HFFc6 (cell line): ENCODE data around the gene GABRB1. TPM values are rescaled to one million over a fixed set of nuclear protein-coding genes. Genes with fewer than 3 reads are reported as not detected.

Source experiments
- DNase-seq: peaks from one replicate; pipeline ENCODE4 v3.0.0-alpha.2; 2018
- H3K27ac Mint-ChIP-seq: 2 replicates; pipeline ENCODE4 v1.8.0; 2020; ENCODE audit warnings: mild to moderate bottlenecking, mixed read lengths
- H3K27me3 Mint-ChIP-seq: 2 replicates; pipeline ENCODE4 v1.8.0; 2021; ENCODE audit warnings: mild to moderate bottlenecking, moderate library complexity, mixed read lengths; ENCODE audit not compliant: insufficient read depth
- H3K36me3 Mint-ChIP-seq: 2 replicates; pipeline ENCODE4 v1.8.0; 2021; ENCODE audit warnings: low read depth, mixed read lengths
- H3K4me1 Mint-ChIP-seq: 2 replicates; pipeline ENCODE4 v1.8.0; 2020; ENCODE audit warnings: low read depth, mixed read lengths
- H3K4me3 Mint-ChIP-seq: 2 replicates; pipeline ENCODE4 v1.8.0; 2020; ENCODE audit warnings: mild to moderate bottlenecking, moderate library complexity, mixed read lengths
- H3K9me3 Mint-ChIP-seq: 2 replicates; pipeline ENCODE4 v1.8.0; 2020; ENCODE audit warnings: mild to moderate bottlenecking, mixed read lengths
- CTCF ChIP-seq: fragments of 200-600 bp; sonication (generic); IDR thresholded peaks from 2 replicates; pipeline ENCODE4 v1.5.0; 2021; ENCODE audit warnings: antibody characterized with exemption, mild to moderate bottlenecking
- total RNA-seq, 6 experiments: library from RNA; stranded (reverse); fragmentation: NEBNext Ultra II Directional; extraction: Animal tissue kit (Norgen Biotek cat#: 25700); gene quantifications; 2 replicates in 1 of 6; 3 replicates in 5 of 6; pipeline ENCODE4 v1.2.3, GENCODE V29; 2021

Gene GABRB1
- total RNA-seq, 6 experiments from 2014 or later = not detected

DNA sequence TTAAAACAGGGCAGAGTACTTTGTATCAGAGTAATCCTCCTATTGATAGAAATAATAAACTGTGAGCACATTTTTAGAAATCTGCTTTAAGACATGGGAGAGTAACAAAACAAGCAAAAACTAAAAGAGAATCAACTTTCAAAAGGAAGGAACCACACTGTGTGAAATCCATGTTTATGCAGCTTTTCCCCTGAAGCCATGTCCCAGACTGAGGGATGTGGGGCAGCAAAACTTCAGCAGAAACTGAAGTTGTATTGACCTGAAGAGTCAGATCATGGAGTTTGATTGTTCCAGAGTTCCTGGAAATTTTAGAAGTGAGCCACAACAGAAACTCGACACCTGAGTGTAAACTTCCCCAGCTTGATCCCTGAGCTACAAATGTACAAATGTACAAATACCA is 378.9 kb downstream of the GABRB1 start:
- H3K36me3 Mint-ChIP-seq = no peaks in the 10 kb centered on the region
- H3K4me3 Mint-ChIP-seq = no peak overlapping the region
- H3K27me3 Mint-ChIP-seq = peaks cover 19% of the 10 kb centered on the region
- no peak overlapping the region for H3K27ac Mint-ChIP-seq
- TF ChIP-seq CTCF = no peak
- no peaks in the 10 kb centered on the region for H3K9me3 Mint-ChIP-seq
- DNase-seq = no peak
- H3K4me1 Mint-ChIP-seq = no peaks in the 10 kb centered on the region

DNA sequence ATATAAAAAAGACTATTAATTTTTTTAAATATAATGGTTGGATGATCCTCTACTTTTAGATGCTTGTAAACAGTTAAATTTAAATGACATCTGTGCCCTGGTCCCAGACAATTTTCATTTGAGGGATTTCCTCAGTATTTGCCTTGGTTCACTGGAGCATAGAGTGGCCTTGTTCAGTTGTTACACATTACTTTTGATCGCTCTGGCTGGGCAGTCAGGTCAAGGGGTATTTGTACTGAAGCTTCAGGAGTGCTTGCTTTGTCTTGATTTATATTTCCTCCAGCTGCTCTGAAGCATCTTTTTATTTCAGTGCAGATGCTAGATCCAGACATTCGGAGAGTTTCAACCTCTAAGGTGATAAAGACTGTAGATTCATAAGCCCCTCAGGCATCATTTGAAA is 382.2 kb downstream of the GABRB1 start:
- H3K36me3 Mint-ChIP-seq = no peaks in the 10 kb centered on the region
- peaks cover 29% of the 10 kb centered on the region for H3K27me3 Mint-ChIP-seq
- H3K4me3 Mint-ChIP-seq = no peak overlapping the region
- no peaks in the 10 kb centered on the region for H3K9me3 Mint-ChIP-seq
- DNase-seq = no peak
- TF ChIP-seq CTCF = no peak
- H3K4me1 Mint-ChIP-seq = no peaks in the 10 kb centered on the region
- no peak overlapping the region for H3K27ac Mint-ChIP-seq

- peaks cover 25% of the 10 kb centered on the region for H3K27me3 Mint-ChIP-seq
- DNase-seq = no peak
- no peaks in the 10 kb centered on the region for H3K9me3 Mint-ChIP-seq
- no peaks in the 10 kb centered on the region for H3K4me1 Mint-ChIP-seq
- H3K4me3 Mint-ChIP-seq = no peak overlapping the region
- TF ChIP-seq CTCF = no peak
- no peak overlapping the region for H3K27ac Mint-ChIP-seq
- no peaks in the 10 kb centered on the region for H3K36me3 Mint-ChIP-seq
Observed at GRCh38 chr4:47415719-47416118, 384.4 kb downstream of the GABRB1 start.

DNA sequence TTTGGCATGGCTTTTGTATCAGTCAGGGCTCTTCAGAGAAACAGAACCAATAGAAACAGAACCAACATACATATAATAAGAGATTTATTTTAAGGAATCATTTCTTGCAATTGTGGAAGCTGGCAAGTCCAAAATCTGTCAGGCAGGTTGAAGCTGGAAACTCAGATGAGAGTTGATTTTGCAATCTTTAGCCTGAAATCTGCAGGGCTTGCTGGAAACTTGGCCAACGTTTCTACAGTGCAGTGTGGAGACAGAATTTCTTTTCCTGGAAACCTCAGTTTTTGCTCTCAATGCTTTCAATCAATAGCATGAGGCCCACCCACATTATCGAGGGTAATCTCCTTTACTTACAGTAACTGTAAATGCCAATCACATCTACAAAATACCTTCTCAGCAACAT is 386.8 kb downstream of the GABRB1 start:
- no peak for DNase-seq
- no peak overlapping the region for H3K4me3 Mint-ChIP-seq
- peaks cover 27% of the 10 kb centered on the region for H3K27me3 Mint-ChIP-seq
- H3K27ac Mint-ChIP-seq = no peak overlapping the region
- no peaks in the 10 kb centered on the region for H3K4me1 Mint-ChIP-seq
- H3K9me3 Mint-ChIP-seq = no peaks in the 10 kb centered on the region
- no peaks in the 10 kb centered on the region for H3K36me3 Mint-ChIP-seq
- no peak for TF ChIP-seq CTCF

DNA sequence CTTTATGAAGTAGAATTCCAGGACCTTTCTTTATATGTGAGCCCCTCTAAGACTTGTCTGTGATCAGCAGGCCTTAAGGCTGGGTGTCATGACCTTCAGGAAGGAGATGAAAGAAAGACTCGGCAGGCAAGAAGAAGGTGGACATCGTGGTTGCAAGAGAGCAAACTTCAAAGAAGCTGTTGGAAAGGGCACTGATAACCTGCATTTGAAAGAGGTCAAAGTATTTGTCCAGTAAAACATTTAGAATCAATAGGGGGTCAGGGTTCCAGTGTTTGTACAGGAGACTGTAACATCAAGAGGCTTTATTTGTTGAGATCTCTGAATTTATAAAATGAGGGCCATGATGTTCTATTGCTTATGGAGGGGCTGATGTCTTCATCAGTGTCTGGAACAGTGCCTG is 387.9 kb downstream of the GABRB1 start:
- no peaks in the 10 kb centered on the region for H3K36me3 Mint-ChIP-seq
- TF ChIP-seq CTCF = no peak
- H3K27me3 Mint-ChIP-seq = peaks cover 22% of the 10 kb centered on the region
- no peaks in the 10 kb centered on the region for H3K4me1 Mint-ChIP-seq
- H3K27ac Mint-ChIP-seq = no peak overlapping the region
- no peaks in the 10 kb centered on the region for H3K9me3 Mint-ChIP-seq
- no peak for DNase-seq
- H3K4me3 Mint-ChIP-seq = no peak overlapping the region

DNA sequence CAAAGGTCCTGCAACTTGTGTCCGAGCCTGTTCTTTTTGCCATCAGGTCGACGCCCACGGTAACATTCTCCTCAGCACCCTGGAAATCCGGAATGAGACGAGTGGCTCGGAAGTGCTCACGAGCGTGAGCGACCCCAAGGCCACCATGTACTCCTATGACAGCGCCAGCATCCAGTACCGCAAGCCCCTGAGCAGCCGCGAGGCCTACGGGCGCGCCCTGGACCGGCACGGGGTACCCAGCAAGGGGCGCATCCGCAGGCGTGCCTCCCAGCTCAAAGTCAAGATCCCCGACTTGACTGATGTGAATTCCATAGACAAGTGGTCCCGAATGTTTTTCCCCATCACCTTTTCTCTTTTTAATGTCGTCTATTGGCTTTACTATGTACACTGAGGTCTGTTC is 394.3 kb downstream of the GABRB1 start:
- H3K27ac Mint-ChIP-seq = no peak overlapping the region
- no peaks in the 10 kb centered on the region for H3K36me3 Mint-ChIP-seq
- TF ChIP-seq CTCF = no peak
- no peaks in the 10 kb centered on the region for H3K9me3 Mint-ChIP-seq
- H3K4me1 Mint-ChIP-seq = no peaks in the 10 kb centered on the region
- DNase-seq = no peak
- H3K4me3 Mint-ChIP-seq = no peak overlapping the region
- H3K27me3 Mint-ChIP-seq = peaks cover 7% of the 10 kb centered on the region
